Measurements from ENCODE around the gene JAK3. TPM values are rescaled to one million over a fixed set of nuclear protein-coding genes. Genes with fewer than 3 reads are reported as not detected.

JAK3 gene
- total and polyA plus RNA-seq, 2 donors (not counting 3 experiments of a cell fraction or from before 2014, with no cell fraction given) = 3.1 to 3.8 TPM

DNA sequence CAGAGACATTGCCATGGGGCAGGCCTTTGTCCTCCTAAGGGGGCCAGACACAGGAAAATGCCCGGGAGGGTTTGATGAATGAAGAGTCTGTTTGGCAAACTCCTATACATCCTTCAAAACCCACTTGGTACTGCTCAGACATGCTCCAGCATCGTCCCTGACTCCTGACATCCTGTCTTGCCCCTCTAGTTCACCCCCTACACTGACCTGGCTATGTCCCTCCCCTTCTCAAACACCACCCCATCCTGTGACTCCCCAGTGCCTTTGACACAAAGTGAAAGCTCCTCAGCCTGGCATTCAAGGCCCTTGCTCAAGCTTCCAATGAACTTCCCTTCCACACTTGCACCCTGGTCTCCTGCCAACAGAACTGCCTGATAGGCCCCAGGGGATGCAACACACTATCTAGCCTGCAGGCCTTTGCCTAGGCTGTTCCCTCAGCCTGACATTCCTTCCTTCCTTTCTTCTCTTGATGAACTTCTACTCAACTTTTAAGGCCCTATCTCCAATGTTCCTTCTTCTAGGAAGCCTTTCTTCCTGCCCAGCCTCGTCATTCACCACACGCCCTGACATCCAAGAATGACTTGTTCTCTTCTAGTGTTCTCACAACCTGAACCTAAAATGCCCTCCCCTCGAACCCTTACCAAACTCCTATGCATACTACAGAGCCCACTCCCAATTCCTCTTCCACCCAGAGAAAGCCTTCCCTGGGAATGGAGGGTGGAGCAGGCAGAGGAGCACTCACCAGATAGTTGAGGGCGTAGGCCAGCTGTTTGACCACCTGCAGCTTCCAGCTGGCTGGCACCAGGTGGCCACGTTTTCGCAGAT, 12.4 kb downstream of the JAK3 start:
- dilution Hi-C loops (cut with MboI; ENCODE audit: extremely low pct_ligation_motif_present, low sequenced_read_pairs) = no loop called here
- no peaks in the 10 kb centered on the region for H3K9me3 ChIP-seq (replicated peaks; ENCODE audit: control insufficient read depth, insufficient read depth, low read length)
- no peak for FAIRE-seq

More for the DNA sequence above, 12.4 kb downstream of the JAK3 start:
- no peak for DNase-seq (ENCODE audit: low read depth, low spot score)
- H3K4me3 ChIP-seq (replicated peaks in 1 of 3; ENCODE audit: insufficient read depth in 1 of 3, low read depth in 1 of 3, low read length in 3 of 3) = no peak overlapping the region
- no peaks in the 10 kb centered on the region for H3K9me1 ChIP-seq (replicated peaks; ENCODE audit: control insufficient read depth, extremely low read depth, insufficient read depth, low read length)
- H3K9ac ChIP-seq (replicated peaks; ENCODE audit: extremely low read depth, insufficient read depth, low read length) = no peak overlapping the region
- ChIA-PET POLR2A (no interaction called here), CTCF (no interaction called here)
- no peaks in the 10 kb centered on the region for H3K79me2 ChIP-seq (ENCODE audit: control insufficient read depth, insufficient read depth, low read length)
- H3K27me3 ChIP-seq (ENCODE audit: control insufficient read depth in 2 of 2, insufficient read depth in 2 of 2, low read length in 2 of 2) = no peaks in the 10 kb centered on the region
- TF ChIP-seq EZH2 (IDR thresholded peaks at IDR 0.05; ENCODE audit: borderline replicate concordance, low read depth, low read length, severe bottlenecking) = no peak
- no peak for TF ChIP-seq CTCF (IDR thresholded peaks at IDR 0.05; ENCODE audit: extremely low read depth in 1 of 2, insufficient read depth in 1 of 2, low read depth in 1 of 2, low read length in 2 of 2)
- no peak for TF ChIP-seq MYC (IDR thresholded peaks at IDR 0.05; ENCODE audit: low read depth, low read length)
- no peak for TF ChIP-seq GATA2 (IDR thresholded peaks at IDR 0.05; ENCODE audit: insufficient read depth, insufficient read length, low read depth, low read length)
- TF ChIP-seq MAX (IDR thresholded peaks at IDR 0.05; ENCODE audit: insufficient read depth, insufficient read length) = no peak
- no peak for TF ChIP-seq JUN (IDR thresholded peaks at IDR 0.05; ENCODE audit: borderline replicate concordance, insufficient read depth, insufficient read length, low read depth)
- TF ChIP-seq POLR2A (IDR thresholded peaks at IDR 0.05; ENCODE audit: low read depth, low read length) = no peak
- no peak for TF ChIP-seq POLR2AphosphoS5 (IDR thresholded peaks at IDR 0.05; ENCODE audit: insufficient read depth, low read depth, low read length)
- no peak for TF ChIP-seq FOS (IDR thresholded peaks at IDR 0.05; ENCODE audit: borderline replicate concordance, insufficient read depth, low read length)
- intact Hi-C loops (cut with micrococcal nuclease) = no loop called here
- BruUV-seq (replicated peaks) = no TSS peak
- no peaks in the 10 kb centered on the region for H4K20me1 ChIP-seq (replicated peaks; ENCODE audit: control insufficient read depth, extremely low read depth, insufficient read depth, low read length)
- no peaks in the 10 kb centered on the region for H3K36me3 ChIP-seq (ENCODE audit: control insufficient read depth in 2 of 2, extremely low read depth in 1 of 2, insufficient read depth in 2 of 2, low read length in 2 of 2)
- H3K27ac ChIP-seq (ENCODE audit: insufficient read depth, low read depth, low read length) = no peak overlapping the region
- H3K4me1 ChIP-seq (ENCODE audit: control insufficient read depth, extremely low read depth, insufficient read depth, low read length) = peaks cover 5% of the 10 kb centered on the region
- H2AFZ ChIP-seq (ENCODE audit: low read depth, low read length) = no peak overlapping the region
- H3K4me2 ChIP-seq (ENCODE audit: insufficient read depth, low read length) = no peak overlapping the region

Measured in endothelial cell of umbilical vein (primary cell).